HEK293 (cell line): Measurements from ENCODE around the gene CEMP1.
A peak's percentile ranks its signal among the peaks of the same experiment; 100 is the strongest.

Experiments used
- GLIS1 ChIP-seq: fragments of 450-650 bp; formaldehyde crosslinking; IDR thresholded peaks from 2 replicates; pipeline ENCODE4 v1.5.1; 2016; ENCODE audit warnings: missing biosample characterization, missing genetic modification characterization
- KLF8 ChIP-seq: fragments of 450-650 bp; formaldehyde crosslinking; IDR thresholded peaks from 2 replicates; pipeline ENCODE4 v1.5.1; 2016; ENCODE audit warnings: missing biosample characterization, missing genetic modification characterization
- PRDM1 ChIP-seq: fragments of 450-650 bp; formaldehyde crosslinking; IDR thresholded peaks from 2 replicates; pipeline ENCODE4; 2016; ENCODE audit warnings: missing biosample characterization, missing genetic modification characterization
- WT1 ChIP-seq: fragments of 450-650 bp; formaldehyde crosslinking; IDR thresholded peaks from 2 replicates; pipeline ENCODE4 v1.5.1; 2016; ENCODE audit warnings: missing biosample characterization, missing genetic modification characterization
- YY2 ChIP-seq: fragments of 450-650 bp; formaldehyde crosslinking; IDR thresholded peaks from 2 replicates; pipeline ENCODE4 v1.5.1; 2016; ENCODE audit warnings: missing biosample characterization, missing genetic modification characterization
- ZBTB20 ChIP-seq: fragments of 450-650 bp; formaldehyde crosslinking; IDR thresholded peaks from 2 replicates; pipeline ENCODE4 v1.5.1; 2016; ENCODE audit warnings: missing biosample characterization, missing genetic modification characterization
- ZFHX2 ChIP-seq: fragments of 450-650 bp; formaldehyde crosslinking; conservative IDR thresholded peaks from 2 replicates; pipeline ENCODE4 v1.5.1; 2016; ENCODE audit warnings: missing biosample characterization, missing genetic modification characterization
- ZNF121 ChIP-seq: fragments of 450-650 bp; formaldehyde crosslinking; IDR thresholded peaks from 2 replicates; pipeline ENCODE4 v1.5.1; 2016; ENCODE audit warnings: missing biosample characterization, missing genetic modification characterization
- ZNF132 ChIP-seq: fragments of 450-650 bp; formaldehyde crosslinking; IDR thresholded peaks from 2 replicates; pipeline ENCODE4 v1.5.1; 2017; ENCODE audit warnings: missing biosample characterization, missing genetic modification characterization, borderline replicate concordance
- ZNF157 ChIP-seq: fragments of 450-650 bp; formaldehyde crosslinking; IDR thresholded peaks from 2 replicates; pipeline ENCODE4 v1.5.1; 2016; ENCODE audit warnings: missing biosample characterization, missing genetic modification characterization
- ZNF19 ChIP-seq: fragments of 450-650 bp; formaldehyde crosslinking; IDR thresholded peaks from 2 replicates; pipeline ENCODE4; 2016; ENCODE audit warnings: missing biosample characterization, missing genetic modification characterization, low read depth
- ZNF202 ChIP-seq: fragments of 450-650 bp; formaldehyde crosslinking; IDR thresholded peaks from 2 replicates; pipeline ENCODE4 v1.5.1; 2016; ENCODE audit warnings: missing biosample characterization, missing genetic modification characterization, borderline replicate concordance
- ZNF221 ChIP-seq: fragments of 450-650 bp; formaldehyde crosslinking; IDR thresholded peaks from 2 replicates; pipeline ENCODE4 v1.5.1; 2017; ENCODE audit warnings: missing biosample characterization, missing genetic modification characterization, borderline replicate concordance
- ZNF239 ChIP-seq: fragments of 450-650 bp; formaldehyde crosslinking; IDR thresholded peaks from 2 replicates; pipeline ENCODE4 v1.5.1; 2016; ENCODE audit warnings: missing biosample characterization, missing genetic modification characterization
- ZNF292 ChIP-seq: fragments of 450-650 bp; formaldehyde crosslinking; IDR thresholded peaks from 2 replicates; pipeline ENCODE4 v1.5.1; 2016; ENCODE audit warnings: low read depth, missing biosample characterization, missing genetic modification characterization, borderline replicate concordance
- ZNF350 ChIP-seq: fragments of 450-650 bp; formaldehyde crosslinking; IDR thresholded peaks from 2 replicates; pipeline ENCODE4 v1.5.0; 2017; ENCODE audit warnings: missing biosample characterization, mild to moderate bottlenecking, missing genetic modification characterization
- ZNF48 ChIP-seq: fragments of 450-650 bp; formaldehyde crosslinking; IDR thresholded peaks from 2 replicates; pipeline ENCODE4 v1.5.1; 2016; ENCODE audit warnings: missing biosample characterization, missing genetic modification characterization
- ZNF510 ChIP-seq: fragments of 450-650 bp; formaldehyde crosslinking; IDR thresholded peaks from 2 replicates; pipeline ENCODE4 v1.5.1; 2018; ENCODE audit warnings: mild to moderate bottlenecking, missing genetic modification characterization, missing biosample characterization; ENCODE audit not compliant: insufficient replicate concordance
- ZNF561 ChIP-seq: fragments of 450-650 bp; IDR thresholded peaks from 2 replicates; pipeline ENCODE4 v1.5.1; 2018; ENCODE audit warnings: missing biosample characterization, missing genetic modification characterization, borderline replicate concordance
- ZNF610 ChIP-seq: fragments of 450-650 bp; formaldehyde crosslinking; IDR thresholded peaks from 2 replicates; pipeline ENCODE4 v1.5.1; 2016; ENCODE audit warnings: missing biosample characterization, missing genetic modification characterization, borderline replicate concordance
- ZNF747 ChIP-seq: fragments of 450-650 bp; formaldehyde crosslinking; IDR thresholded peaks from 2 replicates; pipeline ENCODE4 v1.5.1; 2016; ENCODE audit warnings: missing biosample characterization, missing genetic modification characterization
- ZSCAN23 ChIP-seq: fragments of 450-650 bp; formaldehyde crosslinking; IDR thresholded peaks from 2 replicates; pipeline ENCODE4 v1.5.1; 2016; ENCODE audit warnings: missing biosample characterization, missing genetic modification characterization
- ZSCAN30 ChIP-seq: fragments of 450-650 bp; IDR thresholded peaks from 2 replicates; pipeline ENCODE4 v1.5.1; 2018; ENCODE audit warnings: missing biosample characterization, mild to moderate bottlenecking, missing genetic modification characterization, moderate library complexity
- TF ChIP-seq, protein P1 (sequence below): fragments of 450-650 bp; formaldehyde crosslinking; IDR thresholded peaks from 2 replicates; pipeline ENCODE4 v1.5.1; 2016; ENCODE audit warnings: missing biosample characterization, missing genetic modification characterization, borderline replicate concordance
- TF ChIP-seq, protein P2 (sequence below): fragments of 450-650 bp; formaldehyde crosslinking; IDR thresholded peaks from 2 replicates; pipeline ENCODE4 v1.5.1; 2017; ENCODE audit warnings: missing biosample characterization, missing genetic modification characterization
- TF ChIP-seq, protein P3 (sequence below): fragments of 450-650 bp; formaldehyde crosslinking; IDR thresholded peaks from 2 replicates; pipeline ENCODE4 v1.5.1; 2016; ENCODE audit warnings: missing biosample characterization, missing genetic modification characterization, borderline replicate concordance
- TF ChIP-seq, protein P4 (sequence below): fragments of 450-650 bp; formaldehyde crosslinking; IDR thresholded peaks from 2 replicates; pipeline ENCODE4 v1.5.1; 2017; ENCODE audit warnings: missing biosample characterization, mild to moderate bottlenecking, missing genetic modification characterization, moderate library complexity
- TF ChIP-seq, protein P5 (sequence below): fragments of 450-650 bp; formaldehyde crosslinking; IDR thresholded peaks from 2 replicates; pipeline ENCODE4 v1.5.1; 2016; ENCODE audit warnings: missing biosample characterization, missing genetic modification characterization

Gene CEMP1

DNA sequence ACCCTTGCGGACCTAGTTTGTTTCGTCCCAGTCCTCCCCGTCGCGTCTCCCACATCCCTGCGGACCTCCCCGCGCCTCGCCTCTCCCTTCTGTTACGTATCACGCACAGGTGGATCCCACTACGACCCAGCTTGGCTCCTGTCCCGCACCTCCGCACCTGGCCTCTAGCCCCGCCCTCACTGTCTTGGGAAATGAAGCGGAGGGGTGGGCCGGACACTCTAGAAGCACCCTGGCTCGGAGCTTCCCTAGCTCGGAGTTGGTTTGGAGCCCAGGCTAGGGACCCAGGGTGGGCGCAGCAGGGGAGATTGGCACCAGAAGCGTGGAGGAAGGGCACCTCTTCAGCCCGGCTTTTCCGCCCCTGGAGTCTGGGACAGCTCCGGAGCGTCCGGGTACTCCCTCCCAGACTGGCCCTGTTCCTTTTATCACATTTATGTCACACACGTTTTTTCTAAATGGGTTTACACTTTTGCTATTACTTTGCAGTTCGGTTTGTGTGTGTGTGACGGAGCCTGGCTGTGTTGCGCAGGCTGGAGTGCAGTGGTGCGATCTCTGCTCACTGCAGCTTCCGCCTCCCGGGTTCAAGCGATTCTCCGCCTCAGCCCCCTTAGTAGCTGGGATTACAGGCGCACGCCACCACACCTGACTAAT lies 1.4 kb upstream of the CEMP1 start (continued):
- TF ChIP-seq, protein P1, sequence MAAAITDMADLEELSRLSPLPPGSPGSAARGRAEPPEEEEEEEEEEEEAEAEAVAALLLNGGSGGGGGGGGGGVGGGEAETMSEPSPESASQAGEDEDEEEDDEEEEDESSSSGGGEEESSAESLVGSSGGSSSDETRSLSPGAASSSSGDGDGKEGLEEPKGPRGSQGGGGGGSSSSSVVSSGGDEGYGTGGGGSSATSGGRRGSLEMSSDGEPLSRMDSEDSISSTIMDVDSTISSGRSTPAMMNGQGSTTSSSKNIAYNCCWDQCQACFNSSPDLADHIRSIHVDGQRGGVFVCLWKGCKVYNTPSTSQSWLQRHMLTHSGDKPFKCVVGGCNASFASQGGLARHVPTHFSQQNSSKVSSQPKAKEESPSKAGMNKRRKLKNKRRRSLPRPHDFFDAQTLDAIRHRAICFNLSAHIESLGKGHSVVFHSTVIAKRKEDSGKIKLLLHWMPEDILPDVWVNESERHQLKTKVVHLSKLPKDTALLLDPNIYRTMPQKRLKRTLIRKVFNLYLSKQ (tag by site-specific recombination), result no peak
- TF ChIP-seq WT1 (tag by site-specific recombination) (no peak), GLIS1 (tag by site-specific recombination) (peak; percentile 82), ZNF221 (tag by site-specific recombination) (no peak), ZNF48 (tag by site-specific recombination) (no peak), PRDM1 (tag by site-specific recombination) (no peak), ZBTB20 (tag by site-specific recombination) (peak; percentile 29; the same call in 1 of the 2 replicates), KLF8 (tag by site-specific recombination) (peak; percentile 71; the same call in 1 of the 2 replicates), ZNF202 (no peak), ZFHX2 (tag by site-specific recombination) (0 out of 2 replicates have a peak, but pooled peaks have one; percentile 39), ZNF561 (tag by site-specific recombination) (peak; percentile 85; the same call in 1 of the 2 replicates), ZNF292 (tag by site-specific recombination) (no peak), ZNF19 (tag by site-specific recombination) (no peak), ZSCAN30 (tag by site-specific recombination) (0 out of 2 replicates have a peak, but pooled peaks have one; percentile 37), ZNF610 (no peak), ZNF121 (tag by site-specific recombination) (no peak), ZNF350 (tag by site-specific recombination) (no peak), ZNF747 (no peak), ZSCAN23 (tag by site-specific recombination) (no peak), ZNF132 (no peak), YY2 (no peak), ZNF239 (no peak), ZNF510 (tag by site-specific recombination) (no peak), ZNF157 (tag by site-specific recombination) (no peak)
- TF ChIP-seq, protein P2, sequence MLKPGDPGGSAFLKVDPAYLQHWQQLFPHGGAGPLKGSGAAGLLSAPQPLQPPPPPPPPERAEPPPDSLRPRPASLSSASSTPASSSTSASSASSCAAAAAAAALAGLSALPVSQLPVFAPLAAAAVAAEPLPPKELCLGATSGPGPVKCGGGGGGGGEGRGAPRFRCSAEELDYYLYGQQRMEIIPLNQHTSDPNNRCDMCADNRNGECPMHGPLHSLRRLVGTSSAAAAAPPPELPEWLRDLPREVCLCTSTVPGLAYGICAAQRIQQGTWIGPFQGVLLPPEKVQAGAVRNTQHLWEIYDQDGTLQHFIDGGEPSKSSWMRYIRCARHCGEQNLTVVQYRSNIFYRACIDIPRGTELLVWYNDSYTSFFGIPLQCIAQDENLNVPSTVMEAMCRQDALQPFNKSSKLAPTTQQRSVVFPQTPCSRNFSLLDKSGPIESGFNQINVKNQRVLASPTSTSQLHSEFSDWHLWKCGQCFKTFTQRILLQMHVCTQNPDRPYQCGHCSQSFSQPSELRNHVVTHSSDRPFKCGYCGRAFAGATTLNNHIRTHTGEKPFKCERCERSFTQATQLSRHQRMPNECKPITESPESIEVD (tag by site-specific recombination), result no peak
- TF ChIP-seq, protein P3, sequence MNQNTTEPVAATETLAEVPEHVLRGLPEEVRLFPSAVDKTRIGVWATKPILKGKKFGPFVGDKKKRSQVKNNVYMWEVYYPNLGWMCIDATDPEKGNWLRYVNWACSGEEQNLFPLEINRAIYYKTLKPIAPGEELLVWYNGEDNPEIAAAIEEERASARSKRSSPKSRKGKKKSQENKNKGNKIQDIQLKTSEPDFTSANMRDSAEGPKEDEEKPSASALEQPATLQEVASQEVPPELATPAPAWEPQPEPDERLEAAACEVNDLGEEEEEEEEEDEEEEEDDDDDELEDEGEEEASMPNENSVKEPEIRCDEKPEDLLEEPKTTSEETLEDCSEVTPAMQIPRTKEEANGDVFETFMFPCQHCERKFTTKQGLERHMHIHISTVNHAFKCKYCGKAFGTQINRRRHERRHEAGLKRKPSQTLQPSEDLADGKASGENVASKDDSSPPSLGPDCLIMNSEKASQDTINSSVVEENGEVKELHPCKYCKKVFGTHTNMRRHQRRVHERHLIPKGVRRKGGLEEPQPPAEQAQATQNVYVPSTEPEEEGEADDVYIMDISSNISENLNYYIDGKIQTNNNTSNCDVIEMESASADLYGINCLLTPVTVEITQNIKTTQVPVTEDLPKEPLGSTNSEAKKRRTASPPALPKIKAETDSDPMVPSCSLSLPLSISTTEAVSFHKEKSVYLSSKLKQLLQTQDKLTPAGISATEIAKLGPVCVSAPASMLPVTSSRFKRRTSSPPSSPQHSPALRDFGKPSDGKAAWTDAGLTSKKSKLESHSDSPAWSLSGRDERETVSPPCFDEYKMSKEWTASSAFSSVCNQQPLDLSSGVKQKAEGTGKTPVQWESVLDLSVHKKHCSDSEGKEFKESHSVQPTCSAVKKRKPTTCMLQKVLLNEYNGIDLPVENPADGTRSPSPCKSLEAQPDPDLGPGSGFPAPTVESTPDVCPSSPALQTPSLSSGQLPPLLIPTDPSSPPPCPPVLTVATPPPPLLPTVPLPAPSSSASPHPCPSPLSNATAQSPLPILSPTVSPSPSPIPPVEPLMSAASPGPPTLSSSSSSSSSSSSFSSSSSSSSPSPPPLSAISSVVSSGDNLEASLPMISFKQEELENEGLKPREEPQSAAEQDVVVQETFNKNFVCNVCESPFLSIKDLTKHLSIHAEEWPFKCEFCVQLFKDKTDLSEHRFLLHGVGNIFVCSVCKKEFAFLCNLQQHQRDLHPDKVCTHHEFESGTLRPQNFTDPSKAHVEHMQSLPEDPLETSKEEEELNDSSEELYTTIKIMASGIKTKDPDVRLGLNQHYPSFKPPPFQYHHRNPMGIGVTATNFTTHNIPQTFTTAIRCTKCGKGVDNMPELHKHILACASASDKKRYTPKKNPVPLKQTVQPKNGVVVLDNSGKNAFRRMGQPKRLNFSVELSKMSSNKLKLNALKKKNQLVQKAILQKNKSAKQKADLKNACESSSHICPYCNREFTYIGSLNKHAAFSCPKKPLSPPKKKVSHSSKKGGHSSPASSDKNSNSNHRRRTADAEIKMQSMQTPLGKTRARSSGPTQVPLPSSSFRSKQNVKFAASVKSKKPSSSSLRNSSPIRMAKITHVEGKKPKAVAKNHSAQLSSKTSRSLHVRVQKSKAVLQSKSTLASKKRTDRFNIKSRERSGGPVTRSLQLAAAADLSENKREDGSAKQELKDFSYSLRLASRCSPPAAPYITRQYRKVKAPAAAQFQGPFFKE (tag by site-specific recombination), result no peak
- TF ChIP-seq, protein P4, sequence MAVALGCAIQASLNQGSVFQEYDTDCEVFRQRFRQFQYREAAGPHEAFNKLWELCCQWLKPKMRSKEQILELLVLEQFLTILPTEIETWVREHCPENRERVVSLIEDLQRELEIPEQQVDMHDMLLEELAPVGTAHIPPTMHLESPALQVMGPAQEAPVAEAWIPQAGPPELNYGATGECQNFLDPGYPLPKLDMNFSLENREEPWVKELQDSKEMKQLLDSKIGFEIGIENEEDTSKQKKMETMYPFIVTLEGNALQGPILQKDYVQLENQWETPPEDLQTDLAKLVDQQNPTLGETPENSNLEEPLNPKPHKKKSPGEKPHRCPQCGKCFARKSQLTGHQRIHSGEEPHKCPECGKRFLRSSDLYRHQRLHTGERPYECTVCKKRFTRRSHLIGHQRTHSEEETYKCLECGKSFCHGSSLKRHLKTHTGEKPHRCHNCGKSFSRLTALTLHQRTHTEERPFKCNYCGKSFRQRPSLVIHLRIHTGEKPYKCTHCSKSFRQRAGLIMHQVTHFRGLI (tag by site-specific recombination), result no peak
- TF ChIP-seq, protein P5, sequence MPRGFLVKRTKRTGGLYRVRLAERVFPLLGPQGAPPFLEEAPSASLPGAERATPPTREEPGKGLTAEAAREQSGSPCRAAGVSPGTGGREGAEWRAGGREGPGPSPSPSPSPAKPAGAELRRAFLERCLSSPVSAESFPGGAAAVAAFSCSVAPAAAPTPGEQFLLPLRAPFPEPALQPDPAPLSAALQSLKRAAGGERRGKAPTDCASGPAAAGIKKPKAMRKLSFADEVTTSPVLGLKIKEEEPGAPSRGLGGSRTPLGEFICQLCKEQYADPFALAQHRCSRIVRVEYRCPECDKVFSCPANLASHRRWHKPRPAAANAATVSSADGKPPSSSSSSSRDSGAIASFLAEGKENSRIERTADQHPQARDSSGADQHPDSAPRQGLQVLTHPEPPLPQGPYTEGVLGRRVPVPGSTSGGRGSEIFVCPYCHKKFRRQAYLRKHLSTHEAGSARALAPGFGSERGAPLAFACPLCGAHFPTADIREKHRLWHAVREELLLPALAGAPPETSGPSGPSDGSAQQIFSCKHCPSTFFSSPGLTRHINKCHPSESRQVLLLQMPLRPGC (tag by site-specific recombination), result no peak
